H9 (cell line): ENCODE data around the gene SUPT20HL1. TPM values are rescaled to one million over a fixed set of nuclear protein-coding genes. Genes with fewer than 3 reads are reported as not detected.

Source experiments
- DNase-seq: peaks from one replicate; pipeline ENCODE4 v3.0.0-alpha.2; 2017
- H2AFZ ChIP-seq: one replicate; pipeline ENCODE4 v1.6.1; 2013; ENCODE audit warnings: mild to moderate bottlenecking, low read length, control low read depth, moderate library complexity
- H2AK5ac ChIP-seq: 2 replicates; pipeline ENCODE4 v1.6.1; 2013; ENCODE audit warnings: low read length, control low read depth, mixed read lengths; ENCODE audit not compliant: insufficient read length
- H2BK120ac ChIP-seq: one replicate; pipeline ENCODE4 v1.6.1; 2013; ENCODE audit warnings: low read depth, mild to moderate bottlenecking, low read length, control low read depth, inconsistent platforms; ENCODE audit not compliant: poor library complexity, severe bottlenecking
- H2BK12ac ChIP-seq: 2 replicates; pipeline ENCODE4 v1.6.1; 2013; ENCODE audit warnings: low read length, control low read depth, mixed read lengths, low read depth; ENCODE audit not compliant: insufficient read length
- H2BK15ac ChIP-seq: 2 replicates; pipeline ENCODE4 v1.6.1; 2013; ENCODE audit warnings: low read depth, low read length, control low read depth
- H2BK20ac ChIP-seq: one replicate; pipeline ENCODE4 v1.6.1; 2013; ENCODE audit warnings: low read depth, mild to moderate bottlenecking, low read length, control low read depth, inconsistent platforms; ENCODE audit not compliant: poor library complexity, severe bottlenecking
- H2BK5ac ChIP-seq: 2 replicates; pipeline ENCODE4 v1.6.1; 2013; ENCODE audit warnings: low read length, control low read depth, mixed read lengths; ENCODE audit not compliant: insufficient read length
- H3K14ac ChIP-seq: 2 replicates; pipeline ENCODE4 v1.6.1; 2013; ENCODE audit warnings: low read length, control low read depth; ENCODE audit not compliant: insufficient read depth
- H3K18ac ChIP-seq: 2 replicates; pipeline ENCODE4 v1.6.1; 2013; ENCODE audit warnings: low read depth, mild to moderate bottlenecking, mixed read lengths, low read length, control low read depth; ENCODE audit not compliant: insufficient read length
- H3K23ac ChIP-seq: 2 replicates; pipeline ENCODE4 v1.6.1; 2013; ENCODE audit warnings: low read length, control low read depth, mixed read lengths, low read depth; ENCODE audit not compliant: insufficient read length
- H3K23me2 ChIP-seq: 2 replicates; pipeline ENCODE4 v1.6.1; 2013; ENCODE audit warnings: low read depth, mild to moderate bottlenecking, mixed read lengths, low read length, control low read depth; ENCODE audit not compliant: insufficient read length, poor library complexity, severe bottlenecking
- H3K27ac ChIP-seq: 2 replicates; pipeline ENCODE4 v1.5.1; 2013; ENCODE audit warnings: low read length, control low read depth, mixed read lengths, low read depth; ENCODE audit not compliant: insufficient read length
- H3K27me3 ChIP-seq: 2 replicates; pipeline ENCODE4 v1.6.1; 2013; ENCODE audit warnings: low read length, control low read depth, inconsistent platforms; ENCODE audit not compliant: insufficient read depth
- H3K4ac ChIP-seq: 2 replicates; pipeline ENCODE4 v1.6.1; 2013; ENCODE audit warnings: low read depth, mild to moderate bottlenecking, control low read depth, inconsistent platforms, low read length, moderate library complexity
- H3K4me1 ChIP-seq: 2 replicates; pipeline ENCODE4 v1.6.1; 2013; ENCODE audit warnings: low read length, control low read depth, inconsistent platforms; ENCODE audit not compliant: insufficient read depth
- H3K4me2 ChIP-seq: 2 replicates; pipeline ENCODE4 v1.6.1; 2013; ENCODE audit warnings: low read length, control low read depth, mixed read lengths; ENCODE audit not compliant: insufficient read length, insufficient read depth
- H3K56ac ChIP-seq: 2 replicates; pipeline ENCODE4 v1.6.1; 2013; ENCODE audit warnings: low read depth, mild to moderate bottlenecking, mixed read lengths, low read length, control low read depth; ENCODE audit not compliant: insufficient read length
- H3K79me1 ChIP-seq: 2 replicates; pipeline ENCODE4 v1.6.1; 2013; ENCODE audit warnings: low read depth, mild to moderate bottlenecking, moderate library complexity, low read length, control low read depth, inconsistent platforms; ENCODE audit not compliant: insufficient read depth, poor library complexity, severe bottlenecking
- H3K79me2 ChIP-seq: 2 replicates; pipeline ENCODE4 v1.6.1; 2013; ENCODE audit warnings: low read length, control low read depth, inconsistent platforms; ENCODE audit not compliant: insufficient read depth
- H3K9ac ChIP-seq: 2 replicates; pipeline ENCODE4 v1.6.1; 2013; ENCODE audit warnings: low read length, control low read depth, mixed read lengths; ENCODE audit not compliant: insufficient read length; ENCODE audit errors: extremely low read depth
- H3K9me3 ChIP-seq: one replicate; pipeline ENCODE4 v1.6.1; 2013; ENCODE audit warnings: low read depth, low read length, inconsistent platforms; ENCODE audit not compliant: control insufficient read depth
- H3T11ph ChIP-seq: one replicate; pipeline ENCODE4 v1.6.1; 2013; ENCODE audit warnings: mild to moderate bottlenecking, low read length, control low read depth, inconsistent platforms
- H4K20me1 ChIP-seq: one replicate; pipeline ENCODE4 v1.6.1; 2013; ENCODE audit not compliant: control insufficient read depth, insufficient read length, insufficient read depth
- H4K5ac ChIP-seq: 2 replicates; pipeline ENCODE4 v1.6.1; 2013; ENCODE audit warnings: low read depth, mild to moderate bottlenecking, mixed read lengths, low read length, control low read depth; ENCODE audit not compliant: insufficient read length
- H4K8ac ChIP-seq: replicated peaks from 2 replicates; pipeline ENCODE4 v1.6.1; 2013; ENCODE audit warnings: low read length, control low read depth, mixed read lengths, low read depth; ENCODE audit not compliant: insufficient read length
- H4K91ac ChIP-seq: 2 replicates; pipeline ENCODE4 v1.6.1; 2013; ENCODE audit warnings: low read depth, mild to moderate bottlenecking, moderate library complexity, mixed read lengths, low read length, control low read depth; ENCODE audit not compliant: insufficient read length
- H3K27ac Mint-ChIP-seq, 3 experiments: 2 replicates in 2 of 3; 3 replicates in 1 of 3; pipeline ENCODE4 v1.8.0; 2020 to 2021; ENCODE audit warnings: mixed read lengths in 3 of 3, mild to moderate bottlenecking in 1 of 3, moderate library complexity in 1 of 3
- H3K27me3 Mint-ChIP-seq: 2 replicates; pipeline ENCODE4 v1.8.0; 2021; ENCODE audit warnings: low read depth, mild to moderate bottlenecking, moderate library complexity, mixed read lengths
- H3K36me3 Mint-ChIP-seq, 3 experiments: 2 replicates in 2 of 3; 3 replicates in 1 of 3; pipeline ENCODE4 v1.8.0; 2020 to 2021; ENCODE audit warnings: low read depth in 3 of 3, mixed read lengths in 3 of 3; ENCODE audit not compliant: insufficient read depth in 1 of 3
- H3K4me1 Mint-ChIP-seq, 2 experiments: 2 replicates each; pipeline ENCODE4 v1.8.0; 2020; ENCODE audit warnings: mixed read lengths in 2 of 2
- H3K4me3 Mint-ChIP-seq, 2 experiments: 2 replicates in 1 of 2; 3 replicates in 1 of 2; pipeline ENCODE4 v1.8.0; 2020 to 2021; ENCODE audit warnings: mild to moderate bottlenecking in 2 of 2, mixed read lengths in 2 of 2, moderate library complexity in 1 of 2
- H3K9me3 Mint-ChIP-seq, 2 experiments: 2 replicates in 1 of 2; 3 replicates in 1 of 2; pipeline ENCODE4 v1.8.0; 2020; ENCODE audit warnings: mild to moderate bottlenecking in 2 of 2, mixed read lengths in 2 of 2, moderate library complexity in 1 of 2
- CTCF ChIP-seq: fragments of 200-600 bp; sonication (generic); conservative IDR thresholded peaks from 3 replicates; pipeline ENCODE4 v1.8.0; 2021; ENCODE audit warnings: antibody characterized with exemption, mild to moderate bottlenecking
- WGBS: extraction: QIAGEN DNeasy Blood & Tissue Kit; methylation state at CpG from one replicate; pipeline ENCODE4 v1.1.7; 2013; ENCODE audit warnings: missing lambda C conversion rate, low lambda C conversion rate, mixed read lengths; ENCODE audit not compliant: insufficient read length; ENCODE audit errors: extremely low coverage; 5-methylcytosine and 5-hydroxymethylcytosine counted together
- total RNA-seq: library from RNA; stranded (reverse); gene quantifications from 2 replicates; pipeline ENCODE4 v1.2.1, GENCODE V29; 2021

SUPT20HL1 gene
- total RNA-seq, 1 experiment from 2014 or later: not detected

DNA sequence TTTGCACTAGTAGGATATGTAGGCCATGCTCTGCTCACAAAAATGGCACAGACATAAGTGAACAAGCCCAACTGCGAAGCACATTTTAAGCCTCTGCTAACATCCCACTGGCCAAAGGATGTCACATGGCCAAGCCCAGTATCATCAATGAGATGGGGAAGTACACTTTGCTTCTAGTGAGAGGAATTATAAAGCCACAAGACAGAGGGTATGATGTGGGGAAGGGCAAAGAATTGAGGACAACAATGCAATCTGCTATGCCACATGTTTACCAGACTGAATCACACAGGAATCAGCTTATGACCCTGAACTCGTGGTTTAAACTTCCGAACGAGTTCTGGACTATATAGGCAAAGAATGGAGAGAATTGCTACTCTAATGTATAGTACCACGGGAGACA is 39.1 kb downstream of the SUPT20HL1 start:
- no peaks in the 10 kb centered on the region for H3K9me3 Mint-ChIP-seq
- Histone ChIP-seq H2BK15ac (no peak overlapping the region), H3K23me2 (no peaks in the 10 kb centered on the region), H3K27me3 (no peaks in the 10 kb centered on the region), H2BK12ac (no peak overlapping the region), H3K4me2 (no peak overlapping the region), H2BK20ac (no peak overlapping the region), H3T11ph (no peak overlapping the region), H4K20me1 (no peaks in the 10 kb centered on the region), H2AK5ac (no peak overlapping the region), H3K27ac (no peak overlapping the region), H2BK5ac (no peak overlapping the region), H2BK120ac (no peak overlapping the region), H3K9me3 (no peaks in the 10 kb centered on the region), H3K23ac (no peak overlapping the region), H4K91ac (no peak overlapping the region), H3K4ac (no peak overlapping the region), H3K4me1 (no peaks in the 10 kb centered on the region), H4K5ac (no peak overlapping the region), H2AFZ (no peak overlapping the region), H3K9ac (no peak overlapping the region), H3K56ac (no peak overlapping the region), H3K18ac (no peak overlapping the region), H3K79me2 (no peaks in the 10 kb centered on the region), H4K8ac (no peak overlapping the region), H3K14ac (no peak overlapping the region), H3K79me1 (no peaks in the 10 kb centered on the region)
- peaks cover 17 to 29% of the 10 kb centered on the region in 2 experiments for H3K4me1 Mint-ChIP-seq
- H3K27ac Mint-ChIP-seq: no peak overlapping the region
- H3K36me3 Mint-ChIP-seq: no peaks in the 10 kb centered on the region
- 0 out of 2 replicates have a peak, but pooled peaks cover 2% of the 10 kb centered on the region for H3K27me3 Mint-ChIP-seq
- H3K4me3 Mint-ChIP-seq: no peak overlapping the region
- no peak for DNase-seq
- no peak for TF ChIP-seq CTCF
- WGBS: no CpG with 5 or more reads among the region's 5 CpGs
